GM12874 (cell line): ENCODE measurements around the gene CCDC102A.

ENCODE experiments used
- TF ChIP-seq, protein P1 (sequence below): IDR thresholded peaks from 2 replicates; pipeline ENCODE4 v1.5.1; 2011; ENCODE audit warnings: low read depth, mild to moderate bottlenecking, control low read depth, low read length, moderate library complexity; ENCODE audit not compliant: insufficient read depth

The CCDC102A gene

DNA sequence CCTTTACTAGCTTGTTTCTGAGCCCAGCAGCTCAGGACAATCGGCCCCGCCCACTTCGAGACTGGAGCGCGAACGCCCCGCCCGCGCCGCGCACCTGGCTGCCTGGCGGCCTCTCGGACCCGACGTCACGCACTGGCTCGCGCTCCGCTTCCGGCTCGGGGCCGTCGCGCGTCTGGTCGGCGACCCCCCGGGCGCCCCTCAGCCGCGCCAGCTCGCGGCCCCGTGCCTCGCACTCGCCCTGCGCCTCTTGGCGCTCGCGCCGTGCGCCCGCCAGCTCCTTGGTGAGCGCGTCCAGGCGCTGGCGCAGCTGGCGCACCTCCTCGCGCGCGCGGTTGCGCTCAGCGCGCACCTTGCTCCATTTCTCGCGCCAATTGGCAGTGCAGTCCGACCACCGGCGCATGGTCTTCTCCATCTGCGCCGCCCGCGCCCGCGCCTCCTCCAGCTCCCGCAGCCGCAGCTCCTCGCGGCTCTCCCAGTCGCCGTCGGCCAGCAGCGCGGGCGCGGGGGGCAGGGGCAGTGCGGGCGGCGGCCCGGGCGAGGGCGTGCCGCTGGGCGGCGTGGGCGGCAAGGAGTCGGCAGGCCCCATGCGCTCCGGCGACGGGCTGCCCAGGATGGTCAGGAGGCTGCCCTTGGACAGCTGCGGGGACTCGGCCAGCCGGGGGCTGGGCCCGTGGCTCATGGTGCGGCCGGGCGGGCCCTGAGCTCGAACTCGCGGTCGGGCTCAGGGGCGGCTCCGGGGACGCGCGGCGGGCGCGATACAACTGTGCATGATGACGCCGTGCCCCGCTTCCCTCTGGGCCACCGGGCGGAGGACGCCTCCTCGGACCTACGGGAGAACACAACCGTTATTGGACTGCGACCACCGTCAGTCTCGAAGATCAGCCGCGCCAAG lies 7.6 kb downstream of the CCDC102A start:
- TF ChIP-seq, protein P1, sequence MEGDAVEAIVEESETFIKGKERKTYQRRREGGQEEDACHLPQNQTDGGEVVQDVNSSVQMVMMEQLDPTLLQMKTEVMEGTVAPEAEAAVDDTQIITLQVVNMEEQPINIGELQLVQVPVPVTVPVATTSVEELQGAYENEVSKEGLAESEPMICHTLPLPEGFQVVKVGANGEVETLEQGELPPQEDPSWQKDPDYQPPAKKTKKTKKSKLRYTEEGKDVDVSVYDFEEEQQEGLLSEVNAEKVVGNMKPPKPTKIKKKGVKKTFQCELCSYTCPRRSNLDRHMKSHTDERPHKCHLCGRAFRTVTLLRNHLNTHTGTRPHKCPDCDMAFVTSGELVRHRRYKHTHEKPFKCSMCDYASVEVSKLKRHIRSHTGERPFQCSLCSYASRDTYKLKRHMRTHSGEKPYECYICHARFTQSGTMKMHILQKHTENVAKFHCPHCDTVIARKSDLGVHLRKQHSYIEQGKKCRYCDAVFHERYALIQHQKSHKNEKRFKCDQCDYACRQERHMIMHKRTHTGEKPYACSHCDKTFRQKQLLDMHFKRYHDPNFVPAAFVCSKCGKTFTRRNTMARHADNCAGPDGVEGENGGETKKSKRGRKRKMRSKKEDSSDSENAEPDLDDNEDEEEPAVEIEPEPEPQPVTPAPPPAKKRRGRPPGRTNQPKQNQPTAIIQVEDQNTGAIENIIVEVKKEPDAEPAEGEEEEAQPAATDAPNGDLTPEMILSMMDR: no peak

DNA sequence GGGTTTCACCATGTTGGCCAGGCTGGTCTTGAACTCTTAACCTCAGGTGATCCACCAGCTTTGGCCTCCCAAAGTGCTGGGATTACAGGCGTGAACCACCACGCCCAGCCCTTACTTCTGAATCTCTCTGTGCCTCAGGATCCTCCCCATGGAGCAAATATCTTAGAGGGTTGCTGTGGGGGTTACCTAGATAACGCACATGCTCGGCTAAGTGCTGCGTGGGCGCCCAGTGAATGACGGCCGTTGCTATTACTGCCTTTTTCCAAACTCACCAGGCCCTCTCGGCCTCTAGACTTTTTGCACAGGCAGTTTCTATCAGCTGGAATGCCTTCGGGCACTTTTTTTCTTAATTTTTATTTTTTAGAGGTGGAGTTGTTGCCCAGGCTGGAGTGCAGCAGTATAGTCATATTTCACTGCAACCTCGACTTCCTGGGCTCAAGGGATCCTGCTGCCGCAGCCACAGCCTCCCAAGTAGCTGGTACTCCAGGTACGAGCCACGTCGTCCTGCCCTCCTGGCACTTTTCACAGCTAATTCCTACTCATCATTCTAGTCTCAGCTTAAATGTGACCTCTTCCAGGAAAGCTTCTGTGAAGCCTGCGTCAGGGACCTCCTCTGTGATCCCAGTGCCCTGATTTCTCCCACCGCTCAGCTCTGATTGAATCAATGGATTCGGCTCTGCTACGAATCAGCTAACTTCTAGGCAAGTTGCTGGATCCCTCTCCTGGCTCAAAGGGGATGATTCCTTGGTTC lies 8.6 kb downstream of the CCDC102A start:
- TF ChIP-seq, protein P1: no peak

DNA sequence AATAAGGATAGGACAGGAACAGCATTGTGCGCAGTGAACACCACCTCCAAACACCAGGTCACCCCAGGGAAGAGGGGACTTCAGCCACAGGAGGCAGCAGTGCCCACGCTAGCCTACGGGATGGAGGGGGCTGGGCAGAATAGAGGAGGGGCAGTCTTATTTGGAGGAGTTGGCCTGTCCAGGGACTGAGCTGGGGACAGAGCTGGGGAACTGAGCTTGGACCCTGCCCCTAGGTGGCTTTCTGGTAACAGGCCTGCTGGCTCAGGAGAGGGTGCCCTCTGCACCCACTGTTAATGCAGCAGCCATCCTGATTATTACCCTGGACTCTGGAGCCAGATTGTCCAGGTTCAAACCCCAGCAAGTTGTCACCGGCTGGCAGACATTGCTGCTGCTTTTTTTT lies 9.3 kb downstream of the CCDC102A start:
- TF ChIP-seq, protein P1: no peak

DNA sequence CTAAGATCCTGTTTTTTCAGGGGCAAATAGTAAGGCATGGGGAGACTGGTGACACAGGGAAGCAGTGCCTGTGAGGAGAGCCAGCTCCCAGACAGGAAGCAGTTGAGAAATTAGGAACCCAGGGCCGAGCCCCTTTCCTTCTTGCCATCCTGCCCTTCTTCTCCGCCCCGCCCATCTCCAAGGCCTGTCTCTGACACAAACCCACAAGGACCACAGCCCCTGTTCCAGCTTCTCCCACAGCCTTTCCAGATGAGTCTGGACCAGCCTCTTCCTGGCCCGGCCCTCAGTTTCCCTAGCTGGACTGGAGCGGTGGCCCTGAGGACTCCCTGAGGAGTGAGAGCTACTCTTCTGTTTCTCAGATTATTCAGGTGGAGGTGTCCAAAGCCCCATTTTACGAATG lies 9.9 kb downstream of the CCDC102A start:
- TF ChIP-seq, protein P1: no peak

DNA sequence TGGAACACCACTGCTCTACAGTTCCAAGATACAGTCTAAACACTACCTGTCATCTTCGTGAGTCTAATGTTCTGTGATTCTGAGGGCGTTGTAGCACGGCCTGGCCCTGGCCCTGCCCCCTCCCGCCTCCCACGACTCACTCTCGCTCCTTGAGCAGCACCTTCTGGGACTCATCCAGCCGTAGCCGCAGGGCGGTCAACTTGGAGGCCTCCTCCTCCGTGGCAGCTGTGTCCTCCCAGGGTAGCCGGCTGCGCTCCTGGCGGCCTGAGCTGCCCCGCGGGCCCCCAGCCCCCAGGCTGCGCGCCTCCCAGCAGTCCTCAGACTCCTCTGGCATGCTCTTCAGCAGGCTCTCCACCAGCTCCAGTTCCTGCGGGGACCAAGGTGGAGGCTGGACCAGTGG lies 10.6 kb downstream of the CCDC102A start:
- TF ChIP-seq, protein P1: no peak

DNA sequence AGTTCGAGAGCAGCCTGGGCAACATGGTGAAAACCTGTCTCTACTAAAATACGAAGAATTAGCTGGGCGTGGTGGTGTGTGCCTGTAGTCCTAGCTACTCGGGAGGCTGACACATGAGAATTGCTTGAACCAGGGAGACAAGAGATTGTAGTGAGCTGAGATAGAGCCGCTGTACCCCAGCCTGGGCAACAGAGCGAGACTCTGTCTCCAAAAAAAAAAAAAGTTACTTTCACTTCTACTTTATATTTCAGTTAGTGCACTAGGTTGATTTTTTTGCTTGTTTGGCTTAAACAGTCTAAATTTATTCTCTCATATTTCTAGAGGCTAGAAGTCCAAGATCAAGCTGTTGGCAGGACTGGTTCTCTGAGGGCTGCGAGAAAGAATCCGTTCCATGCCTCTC lies 13.4 kb downstream of the CCDC102A start:
- TF ChIP-seq, protein P1: no peak

DNA sequence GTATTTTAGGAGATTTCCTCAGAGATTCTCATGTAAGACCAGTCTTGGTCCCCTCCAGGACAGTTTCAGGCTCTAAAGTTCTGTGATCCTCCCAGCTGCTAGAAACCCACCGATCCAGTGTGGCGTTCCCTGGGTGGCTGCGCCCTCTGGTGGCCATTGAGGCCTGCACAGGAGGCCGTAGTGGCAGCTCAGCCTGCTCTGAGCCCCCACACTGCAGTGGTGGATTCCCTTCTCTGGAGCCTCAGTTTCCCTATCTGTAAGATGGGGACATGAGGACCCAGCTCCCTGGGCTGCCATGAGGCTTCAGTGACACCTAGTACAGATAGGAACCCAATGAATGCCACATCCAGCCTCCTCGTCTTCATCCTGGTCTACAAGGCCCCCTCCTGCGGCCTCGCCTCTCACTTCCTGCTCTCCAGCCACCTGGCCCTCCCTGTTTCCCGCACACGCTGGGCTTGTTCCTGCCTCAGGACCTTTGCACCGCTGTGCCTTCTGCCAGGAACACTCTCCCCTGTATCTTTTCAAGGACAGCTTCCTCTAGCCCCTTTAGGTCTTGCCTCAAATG lies 16.5 kb downstream of the CCDC102A start:
- TF ChIP-seq, protein P1: peak; percentile 98
